OCI-LY7 (cell line): ENCODE measurements around the gene TCERG1. TPM values are rescaled to one million over a fixed set of nuclear protein-coding genes. Genes with fewer than 3 reads are reported as not detected.

Experiments
- BruUV-seq: library from RNA; stranded (reverse); fragments of 400-500 nt; replicated peaks from 2 replicates; lab custom pipeline; 2021; lab: Mats Ljungman, UMichigan
- CTCF ChIA-PET: fragments of 300-600 bp; sonication (Branson Sonifier 250); formaldehyde crosslinking; loops from one replicate; lab custom pipeline; 2022; ENCODE audit warnings: antibody characterized with exemption; ENCODE audit not compliant: unreplicated experiment; lab: Charles Lee
- POLR2A ChIA-PET: fragments of 300-600 bp; sonication (Branson Sonifier 250); formaldehyde crosslinking; loops from one replicate; lab custom pipeline; 2022; ENCODE audit warnings: antibody characterized with exemption; lab: Charles Lee
- DNase-seq: peaks from one replicate; pipeline ENCODE4 v3.0.0-alpha.2; 2015; ENCODE audit warnings: low spot score
- H2AFZ ChIP-seq: fragments of 200-600 bp; sonication (generic), shearing (Covaris generic); 2 replicates; pipeline ENCODE4 v1.6.1; 2014; ENCODE audit warnings: mild to moderate bottlenecking, antibody characterized with exemption, low read length, moderate library complexity
- H3K27ac ChIP-seq: fragments of 200-600 bp; sonication (generic); 2 replicates; pipeline ENCODE4 v1.5.1; 2014; ENCODE audit warnings: mixed run types, low read depth, mild to moderate bottlenecking, moderate library complexity, low read length, inconsistent platforms; ENCODE audit not compliant: poor library complexity, severe bottlenecking
- H3K36me3 ChIP-seq: fragments of 200-600 bp; sonication (generic); 2 replicates; pipeline ENCODE4 v1.6.1; 2014; ENCODE audit warnings: mild to moderate bottlenecking, antibody characterized with exemption, low read length, moderate library complexity, mixed read lengths; ENCODE audit not compliant: insufficient read depth
- H3K4me1 ChIP-seq: fragments of 200-600 bp; sonication (generic); 2 replicates; pipeline ENCODE4 v1.5.1; 2014; ENCODE audit warnings: mild to moderate bottlenecking, low read length; ENCODE audit not compliant: insufficient read depth, poor library complexity, severe bottlenecking
- H3K4me2 ChIP-seq: fragments of 200-600 bp; sonication (generic); 2 replicates; pipeline ENCODE4 v1.6.1; 2014; ENCODE audit warnings: mild to moderate bottlenecking, low read length
- H3K4me3 ChIP-seq: fragments of 200-600 bp; sonication (generic); 2 replicates; pipeline ENCODE4 v1.5.1; 2014; ENCODE audit warnings: mild to moderate bottlenecking, low read depth, low read length; ENCODE audit not compliant: poor library complexity, severe bottlenecking
- H3K79me2 ChIP-seq: fragments of 200-600 bp; sonication (generic); 2 replicates; pipeline ENCODE4 v1.6.1; 2016; ENCODE audit warnings: low read depth, mild to moderate bottlenecking, low read length, moderate library complexity, mixed read lengths; ENCODE audit not compliant: insufficient read depth
- H3K9me2 ChIP-seq: fragments of 200-600 bp; sonication (generic); 2 replicates; pipeline ENCODE4 v1.6.1; 2016; ENCODE audit warnings: mild to moderate bottlenecking, low read length, mixed read lengths; ENCODE audit not compliant: insufficient read depth
- H3K9me3 ChIP-seq: fragments of 200-600 bp; sonication (generic); 2 replicates; pipeline ENCODE4 v1.6.1; 2014; ENCODE audit warnings: mild to moderate bottlenecking, mixed run types, low read length, mixed read lengths
- H4K20me1 ChIP-seq: fragments of 200-600 bp; sonication (generic); 2 replicates; pipeline ENCODE4 v1.6.1; 2014; ENCODE audit warnings: mild to moderate bottlenecking, antibody characterized with exemption, low read length, moderate library complexity, mixed read lengths; ENCODE audit not compliant: insufficient read depth
- EZH2phosphoT487 ChIP-seq: fragments of 200-600 bp; sonication (generic); IDR thresholded peaks from 2 replicates; pipeline ENCODE4 v1.6.1; 2018; ENCODE audit warnings: low read depth, borderline replicate concordance, mild to moderate bottlenecking, mixed run types, antibody characterized with exemption, low read length, moderate library complexity, mixed read lengths
- intact Hi-C: fragments of 100-400 bp; cut with micrococcal nuclease; formaldehyde crosslinking; loops from one replicate; pipeline ENCODE4 v1.10.0; 2022; ENCODE audit not compliant: unreplicated experiment
- total RNA-seq, 2 experiments: library from RNA; depleted of rRNA in 1 of 2; stranded (reverse); fragments of >200 nt in 1 of 2; shearing (Covaris generic) in 1 of 2; gene quantifications; 2 replicates each; pipeline ENCODE4 v1.2.3, GENCODE V29; 2014 to 2022
- TF ChIP-seq, protein P1 (sequence below): fragments of 200-600 bp; sonication (generic); conservative IDR thresholded peaks from 2 replicates; pipeline ENCODE4 v1.5.1; 2014; ENCODE audit warnings: mild to moderate bottlenecking, antibody characterized with exemption, low read length, moderate library complexity, mixed read lengths

Gene TCERG1
- total RNA-seq, 2 experiments from 2014 or later: 115 to 164 TPM

DNA sequence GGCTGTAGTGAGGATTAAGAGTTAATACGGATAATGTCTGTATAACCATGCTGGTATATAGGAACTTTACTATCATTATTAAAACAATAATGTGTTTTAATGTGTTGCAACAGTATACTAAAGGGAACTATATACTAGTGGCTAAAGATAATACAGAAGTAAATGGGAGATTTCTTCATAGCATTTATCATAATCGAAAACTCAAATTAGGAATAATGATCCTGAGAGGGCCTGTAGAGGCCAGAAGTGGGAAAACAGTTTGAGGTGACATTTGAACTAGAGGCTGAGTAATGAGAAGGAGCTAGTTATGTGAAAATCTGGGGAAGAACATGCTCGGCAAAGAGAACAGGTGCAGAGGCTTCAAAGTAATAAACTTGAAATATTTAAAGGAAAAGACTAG, 2.9 kb downstream of the TCERG1 start:
- no peak for DNase-seq
- Histone ChIP-seq H2AFZ (no peak overlapping the region), H3K4me2 (peak overlapping the region; percentile 95), H4K20me1 (peaks cover 50% of the 10 kb centered on the region), H3K79me2 (peaks cover 79% of the 10 kb centered on the region), H3K9me3 (no peaks in the 10 kb centered on the region), H3K36me3 (peaks cover 59% of the 10 kb centered on the region), H3K4me1 (peaks cover 26% of the 10 kb centered on the region), H3K27ac (no peak overlapping the region), H3K4me3 (peak overlapping the region; percentile 94), H3K9me2 (no peaks in the 10 kb centered on the region)
- POLR2A ChIA-PET: interaction anchor here (0.6 to 1.0 kb wide), 6 partner anchors 9 to 55 kb away, joined by 3 to 6 read pairs (median 4); no protein-coding TSS in a partner anchor
- TF ChIP-seq, protein P1, sequence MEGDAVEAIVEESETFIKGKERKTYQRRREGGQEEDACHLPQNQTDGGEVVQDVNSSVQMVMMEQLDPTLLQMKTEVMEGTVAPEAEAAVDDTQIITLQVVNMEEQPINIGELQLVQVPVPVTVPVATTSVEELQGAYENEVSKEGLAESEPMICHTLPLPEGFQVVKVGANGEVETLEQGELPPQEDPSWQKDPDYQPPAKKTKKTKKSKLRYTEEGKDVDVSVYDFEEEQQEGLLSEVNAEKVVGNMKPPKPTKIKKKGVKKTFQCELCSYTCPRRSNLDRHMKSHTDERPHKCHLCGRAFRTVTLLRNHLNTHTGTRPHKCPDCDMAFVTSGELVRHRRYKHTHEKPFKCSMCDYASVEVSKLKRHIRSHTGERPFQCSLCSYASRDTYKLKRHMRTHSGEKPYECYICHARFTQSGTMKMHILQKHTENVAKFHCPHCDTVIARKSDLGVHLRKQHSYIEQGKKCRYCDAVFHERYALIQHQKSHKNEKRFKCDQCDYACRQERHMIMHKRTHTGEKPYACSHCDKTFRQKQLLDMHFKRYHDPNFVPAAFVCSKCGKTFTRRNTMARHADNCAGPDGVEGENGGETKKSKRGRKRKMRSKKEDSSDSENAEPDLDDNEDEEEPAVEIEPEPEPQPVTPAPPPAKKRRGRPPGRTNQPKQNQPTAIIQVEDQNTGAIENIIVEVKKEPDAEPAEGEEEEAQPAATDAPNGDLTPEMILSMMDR: no peak
- no peak for TF ChIP-seq EZH2phosphoT487
- intact Hi-C loops: no loop called here
- CTCF ChIA-PET: no interaction called here
- no TSS peak for BruUV-seq

DNA sequence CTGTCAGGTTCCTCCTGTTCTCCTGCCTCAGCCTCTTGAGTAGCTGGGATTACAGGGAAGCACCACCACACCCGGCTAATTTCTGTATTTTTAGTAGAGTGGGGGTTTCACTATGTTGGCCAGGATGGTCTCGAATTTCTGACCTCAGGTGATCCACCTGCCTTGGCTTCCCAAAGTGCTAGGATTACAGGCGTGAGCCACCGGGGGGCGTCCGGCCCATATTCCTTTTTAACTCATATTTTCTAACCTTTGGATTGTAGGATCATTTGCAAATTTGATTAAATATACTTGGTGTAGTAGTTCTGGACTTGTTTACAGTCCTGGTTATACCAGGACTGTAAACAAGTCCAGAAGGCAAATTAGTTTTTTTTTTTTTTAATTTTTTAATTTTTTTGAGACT, 4.3 kb downstream of the TCERG1 start:
- Histone ChIP-seq H3K4me3 (no peak overlapping the region), H3K27ac (no peak overlapping the region), H3K9me3 (no peaks in the 10 kb centered on the region), H3K9me2 (no peaks in the 10 kb centered on the region), H3K36me3 (peaks cover 73% of the 10 kb centered on the region), H3K79me2 (peaks cover 93% of the 10 kb centered on the region), H3K4me1 (peaks cover 26% of the 10 kb centered on the region), H3K4me2 (peak overlapping the region; percentile 95; the same call in 1 of the 2 replicates), H4K20me1 (peaks cover 63% of the 10 kb centered on the region), H2AFZ (no peak overlapping the region)
- DNase-seq: no peak
- no TSS peak for BruUV-seq
- POLR2A ChIA-PET: interaction anchor here (0.9 kb wide), 1 partner anchor 9 kb away, joined by 3 read pairs; no protein-coding TSS in a partner anchor
- no peak for TF ChIP-seq EZH2phosphoT487
- TF ChIP-seq, protein P1: peak; percentile 71
- CTCF ChIA-PET: no interaction called here
- intact Hi-C loops: no loop called here

DNA sequence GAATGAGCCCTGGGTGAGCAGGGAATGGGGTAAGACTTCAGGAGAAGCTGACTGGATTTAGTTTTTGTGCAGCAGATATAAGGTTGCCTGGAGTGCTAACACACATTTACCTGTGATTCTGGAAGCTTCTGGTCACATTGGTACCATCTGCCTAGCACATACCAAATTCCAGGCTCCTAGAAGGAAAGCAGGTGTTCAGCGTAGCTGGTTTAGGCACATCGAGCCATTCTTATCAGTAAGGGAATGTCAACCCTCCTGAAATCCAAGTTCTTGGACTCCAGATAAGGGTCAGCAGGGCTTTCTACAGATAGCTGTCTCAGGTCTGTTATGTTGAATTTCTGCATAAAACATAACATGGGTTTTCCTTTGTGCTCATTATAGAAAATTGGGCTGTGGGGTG, 10.3 kb downstream of the TCERG1 start:
- Histone ChIP-seq H2AFZ (no peak overlapping the region), H3K4me1 (no peaks in the 10 kb centered on the region), H3K36me3 (peaks cover 94% of the 10 kb centered on the region), H3K4me2 (no peak overlapping the region), H3K9me2 (no peaks in the 10 kb centered on the region), H4K20me1 (peaks cover 62% of the 10 kb centered on the region), H3K27ac (no peak overlapping the region), H3K4me3 (no peak overlapping the region), H3K9me3 (no peaks in the 10 kb centered on the region), H3K79me2 (peaks cover 87% of the 10 kb centered on the region)
- TF ChIP-seq EZH2phosphoT487: no peak
- TF ChIP-seq, protein P1: no peak
- CTCF ChIA-PET: no interaction called here
- intact Hi-C loops: no loop called here
- no TSS peak for BruUV-seq
- POLR2A ChIA-PET: interaction anchor here (1.8 kb wide), 1 partner anchor 30 kb away, joined by 6 read pairs; no protein-coding TSS in a partner anchor
- DNase-seq: no peak
